Pancreas (tissue), 10 donors: Measurements from ENCODE around the gene RPTOR. TPM values are rescaled to one million over a fixed set of nuclear protein-coding genes. Genes with fewer than 3 reads are reported as not detected.

Source experiments
- ATAC-seq, 4 donors: fragments of 200-7000 bp; cut with Tn5 transposase; one replicate each; pipeline versions ENCODE4 v1.8.0 to v1.9.1; 2020; ENCODE audit warnings: mild to moderate bottlenecking in 4 of 4, moderate library complexity in 4 of 4
- DNase-seq, 6 donors: peaks; one replicate each; pipeline ENCODE4 v3.0.0-alpha.2; 2020
- FAIRE-seq: peaks from 2 replicates; lab custom pipeline; 2012; peaks lifted over from hg19 to GRCh38; lab: Jason Lieb, UNC
- H3K27ac ChIP-seq, 4 donors: fragments of 200-600 bp; sonication (generic); 1 replicate in 3 of 4; 2 replicates in 1 of 4; pipeline versions ENCODE4 v1.5.0 to v1.8.0; 2020
- H3K27me3 ChIP-seq, 4 donors: fragments of 200-600 bp; one replicate each; pipeline ENCODE4 v1.8.0; 2021
- H3K36me3 ChIP-seq, 3 donors: fragments of 200-600 bp; sonication (generic) in 1 of 3; one replicate each; pipeline versions ENCODE4 v1.5.0 to v1.8.0; 2020 to 2021
- H3K4me1 ChIP-seq, 3 donors: fragments of 200-600 bp; one replicate each; pipeline ENCODE4 v1.8.0; 2021
- H3K4me3 ChIP-seq, 4 donors: fragments of 200-600 bp; sonication (generic) in 2 of 4; one replicate each; pipeline versions ENCODE4 v1.5.0 to v1.8.0; 2020 to 2021
- H3K9me3 ChIP-seq, 4 donors: fragments of 200-600 bp; one replicate each; pipeline ENCODE4 v1.8.0; 2021
- CTCF ChIP-seq, 4 donors: fragments of 200-600 bp; sonication (generic) in 3 of 4; IDR thresholded peaks; one replicate each; pipeline versions ENCODE4 v1.5.0 to v1.8.0; 2021; ENCODE audit warnings: antibody characterized with exemption in 4 of 4
- WGBS, 2 donors: extraction: QIAGEN DNeasy Blood & Tissue Kit; methylation state at CpG; one replicate each; pipeline ENCODE4 v1.1.7; 2013; 5-methylcytosine and 5-hydroxymethylcytosine counted together
- intact Hi-C, 3 donors: fragments of 100-400 bp; cut with DNase I; formaldehyde crosslinking; loops; one replicate each; pipeline versions ENCODE4 v1.11.1 to v1.14.2; 2022
- polyA plus RNA-seq, 2 donors: library from polyadenylated mRNA; stranded (reverse); fragments of 200-250 nt; gene quantifications; one replicate each; pipeline ENCODE4 v1.2.3, GENCODE V29; 2013
- total RNA-seq, 6 donors: library from RNA; stranded (reverse); fragmentation: NEBNext Ultra II Directional in 4 of 6; extraction: Animal tissue kit (Norgen Biotek cat#: 25700) in 4 of 6; gene quantifications; one replicate each; pipeline versions ENCODE4 v1.2.1 to v1.2.4, GENCODE V29; 2021 to 2023
- donor health status: healthy with polysubstance abuse.
- donor health status: DM: no; HTN: no; CAD: no; lungs with moderate emphysema.
- donor health status: DM: no; HTN: no; CAD: no.
- donor health status: control.
- donor health status: control.
- donor health status: Bipolar disorder and iron deficiency.
- donor health status: DM: yes; HTN: yes; CAD: no.
- donor health status: DM: no; HTN: no; CAD: no.
- donor health status: DM: no; HTN: no; CAD: no.
- donor health status: DM: yes; HTN: yes; CAD: no.

The RPTOR gene
- total and polyA plus RNA-seq, 8 donors: 5.0 to 18.9 (median 13.2) TPM

- intact Hi-C loops: no loop called here
- FAIRE-seq (no peak), DNase-seq (peak in 1 of 6 donors; percentile 36)
Measured at GRCh38 chr17:80921159-80921558, 376.5 kb downstream of the RPTOR start.

GRCh38 chr17:80921741-80922579 lies 377.3 kb downstream of the RPTOR start:
- DNase-seq: peak in 1 of 6 donors; percentile 47
- FAIRE-seq: no peak
- Histone ChIP-seq H3K27me3 (no peaks in the 10 kb centered on the region), H3K4me3 (no peak overlapping the region), H3K27ac (no peak overlapping the region), H3K9me3 (no peaks in the 10 kb centered on the region), H3K36me3 (peaks cover 0 to 35% (median 6%) of the 10 kb centered on the region in 3 donors), H3K4me1 (no peaks in the 10 kb centered on the region)
- TF ChIP-seq CTCF (IDR thresholded peaks at IDR 0.05): no peak
- intact Hi-C loops: no loop called here
- WGBS, 2 donors: 95 to 98% methylated on average over 28 of the region's 28 CpGs
- no peak for ATAC-seq

More at GRCh38 chr17:80921159-80921558, 376.5 kb downstream of the RPTOR start:
- no peaks in the 10 kb centered on the region for H3K9me3 ChIP-seq
- no peak overlapping the region for H3K27ac ChIP-seq
- WGBS, 2 donors: 95 to 96% methylated on average over 22 of the region's 22 CpGs
- TF ChIP-seq CTCF (IDR thresholded peaks at IDR 0.05): no peak
- H3K4me3 ChIP-seq: no peak overlapping the region
- H3K27me3 ChIP-seq: no peaks in the 10 kb centered on the region
- no peak for ATAC-seq
- H3K4me1 ChIP-seq: no peaks in the 10 kb centered on the region
- H3K36me3 ChIP-seq: peaks cover 0 to 30% (median 6%) of the 10 kb centered on the region in 3 donors

- intact Hi-C loops: no loop called here
- peaks cover 0 to 35% (median 6%) of the 10 kb centered on the region in 3 donors for H3K36me3 ChIP-seq
- DNase-seq: peak in 1 of 6 donors; percentile 55
- no peaks in the 10 kb centered on the region for H3K4me1 ChIP-seq
- no peak for FAIRE-seq
- no peak for ATAC-seq
- 93% methylated on average over 31 to 33 of the region's 33 CpGs for WGBS, 2 donors
- TF ChIP-seq CTCF (IDR thresholded peaks at IDR 0.05): no peak
- H3K27ac ChIP-seq: no peak overlapping the region
- H3K27me3 ChIP-seq: no peaks in the 10 kb centered on the region
- H3K9me3 ChIP-seq: no peaks in the 10 kb centered on the region
- H3K4me3 ChIP-seq: no peak overlapping the region
Measured at GRCh38 chr17:80922580-80923160, 378.0 kb downstream of the RPTOR start.

GRCh38 chr17:80923211-80924110 lies 378.8 kb downstream of the RPTOR start:
- 95 to 97% methylated on average over 35 of the region's 35 CpGs for WGBS, 2 donors
- H3K9me3 ChIP-seq: no peaks in the 10 kb centered on the region
- H3K27ac ChIP-seq: no peak overlapping the region
- DNase-seq (peak in 1 of 6 donors; percentile 43), ATAC-seq (no peak), FAIRE-seq (no peak)
- peaks cover 0 to 35% (median 6%) of the 10 kb centered on the region in 3 donors for H3K36me3 ChIP-seq
- no peaks in the 10 kb centered on the region for H3K4me1 ChIP-seq
- no peak for TF ChIP-seq CTCF (IDR thresholded peaks at IDR 0.05)
- no peaks in the 10 kb centered on the region for H3K27me3 ChIP-seq
- no peak overlapping the region for H3K4me3 ChIP-seq
- intact Hi-C loops: no loop called here
